ENCODE data around the gene CLCNKA.
"Not testable (repeated sequence)": the region's sequence is repeated elsewhere in the genome, so short reads cannot be mapped to it uniquely, and the experiment has no call there.

Gene CLCNKA

GRCh38 chr1:16017461-16018303, 4.2 kb upstream of the CLCNKA start, which contains the start of gene HSPB7:
TSS of gene HSPB7 (minus strand) at chr1:16018043. CDS start at chr1:16017963, 80 bp downstream.
- ChIA-PET CTCF (interaction anchor here (0.6 to 3.2 kb wide), 4 partner anchors 10 to 24 kb away, joined by 3 to 12 read pairs (median 4); no protein-coding TSS in a partner anchor), POLR2A (interaction anchor here (0.7 kb wide), 1 partner anchor 200 kb away, joined by 3 read pairs; no protein-coding TSS in a partner anchor)
- Histone ChIP-seq H3K9me3 (ENCODE audit: control extremely low read depth in 1 of 5, control insufficient read depth in 4 of 5, insufficient read depth in 2 of 5, low read depth in 1 of 5, low read length in 4 of 5) (no peaks in the 10 kb centered on the region), H3K4me3 (ENCODE audit: control insufficient read depth in 1 of 7, extremely low read depth in 1 of 7, insufficient read depth in 4 of 7, low read depth in 2 of 7, low read length in 6 of 7) (no peak within 1 kb of the TSS), H3K27me3 (replicated peaks in 2 of 5; ENCODE audit: control insufficient read depth in 4 of 5, insufficient read depth in 5 of 5, low read length in 4 of 5) (peaks cover 0 to 5% (median 2%) of the 10 kb centered on the region in 5 experiments), H3K36me3 (ENCODE audit: control insufficient read depth in 4 of 4, insufficient read depth in 4 of 4, low read length in 3 of 4) (no peaks in the 10 kb centered on the region), H3K4me1 (ENCODE audit: control extremely low read depth in 1 of 4, control insufficient read depth in 4 of 4, insufficient read depth in 4 of 4, low read length in 3 of 4) (peaks cover 0 to 18% (median 11%) of the 10 kb centered on the region in 4 experiments), H3K27ac (ENCODE audit: insufficient read depth in 1 of 2, low read depth in 1 of 2, low read length in 2 of 2, poor library complexity in 1 of 2, severe bottlenecking in 2 of 2) (no peak within 1 kb of the TSS)
- peak in 2 of 3 donors; percentile 13 to 17 for DNase-seq
- WGBS (ENCODE audit: insufficient coverage) = 91% methylated on average over 34 of the region's 37 CpGs

DNA sequence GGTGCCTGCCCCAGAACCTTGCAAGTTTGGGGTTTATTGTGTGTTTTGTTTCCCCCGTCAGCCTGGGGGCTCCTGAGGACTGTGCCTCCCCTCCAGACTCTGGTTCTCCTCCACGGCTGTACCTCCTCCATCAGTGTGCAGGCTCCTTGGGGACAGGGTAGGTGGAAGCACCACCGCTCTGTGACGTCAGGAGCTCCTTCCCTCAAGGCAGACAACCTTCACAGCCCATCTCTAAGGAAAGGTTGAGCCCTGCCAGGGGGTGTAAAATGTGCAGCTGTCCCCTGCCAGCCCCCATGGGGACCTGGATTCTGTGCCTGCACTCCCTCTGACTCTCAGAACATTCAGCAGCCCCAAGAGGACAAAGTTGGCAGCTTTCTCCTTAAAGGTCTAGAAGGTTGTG, 3.5 kb upstream of the CLCNKA start:
- POLR2A ChIA-PET = no interaction called here
- DNase-seq = no peak
- WGBS (ENCODE audit: insufficient coverage) = 86% methylated on average over 3 of the region's 4 CpGs

GRCh38 chr1:16018749-16019643, 2.8 kb upstream of the CLCNKA start:
- Histone ChIP-seq H3K4me1 (ENCODE audit: control extremely low read depth in 1 of 4, control insufficient read depth in 4 of 4, insufficient read depth in 4 of 4, low read length in 3 of 4) (peaks cover 0 to 8% (median 2%) of the 10 kb centered on the region in 4 experiments), H3K9me3 (ENCODE audit: control extremely low read depth in 1 of 5, control insufficient read depth in 4 of 5, insufficient read depth in 2 of 5, low read depth in 1 of 5, low read length in 4 of 5) (no peaks in the 10 kb centered on the region), H3K27ac (ENCODE audit: insufficient read depth in 1 of 2, low read depth in 1 of 2, low read length in 2 of 2, poor library complexity in 1 of 2, severe bottlenecking in 2 of 2) (no peak overlapping the region), H3K36me3 (ENCODE audit: control insufficient read depth in 4 of 4, insufficient read depth in 4 of 4, low read length in 3 of 4) (no peaks in the 10 kb centered on the region), H3K4me3 (ENCODE audit: control insufficient read depth in 1 of 7, extremely low read depth in 1 of 7, insufficient read depth in 4 of 7, low read depth in 2 of 7, low read length in 6 of 7) (no peak overlapping the region), H3K27me3 (replicated peaks in 2 of 5; ENCODE audit: control insufficient read depth in 4 of 5, insufficient read depth in 5 of 5, low read length in 4 of 5) (peaks cover 0 to 5% (median 0%) of the 10 kb centered on the region in 5 experiments)
- POLR2A ChIA-PET = no interaction called here
- WGBS (ENCODE audit: insufficient coverage) = 89% methylated on average over 23 of the region's 23 CpGs
- CTCF ChIA-PET = interaction anchor here (1.1 to 3.2 kb wide), 5 partner anchors 10 to 38 kb away, joined by 3 to 12 read pairs (median 5); no protein-coding TSS in a partner anchor
- DNase-seq = no peak

More for the DNA sequence above, 3.5 kb upstream of the CLCNKA start:
- no peak overlapping the region for H3K4me3 ChIP-seq (ENCODE audit: control insufficient read depth in 1 of 7, extremely low read depth in 1 of 7, insufficient read depth in 4 of 7, low read depth in 2 of 7, low read length in 6 of 7)
- CTCF ChIA-PET = interaction anchor here (0.6 to 3.2 kb wide), 6 partner anchors 9 to 38 kb away, joined by 3 to 12 read pairs (median 4); no protein-coding TSS in a partner anchor
- no peak overlapping the region for H3K27ac ChIP-seq (ENCODE audit: insufficient read depth in 1 of 2, low read depth in 1 of 2, low read length in 2 of 2, poor library complexity in 1 of 2, severe bottlenecking in 2 of 2)
- no peaks in the 10 kb centered on the region for H3K36me3 ChIP-seq (ENCODE audit: control insufficient read depth in 4 of 4, insufficient read depth in 4 of 4, low read length in 3 of 4)
- H3K27me3 ChIP-seq (replicated peaks in 2 of 5; ENCODE audit: control insufficient read depth in 4 of 5, insufficient read depth in 5 of 5, low read length in 4 of 5) = peaks cover 0 to 5% (median 2%) of the 10 kb centered on the region in 5 experiments
- peaks cover 0 to 15% (median 7%) of the 10 kb centered on the region in 4 experiments for H3K4me1 ChIP-seq (ENCODE audit: control extremely low read depth in 1 of 4, control insufficient read depth in 4 of 4, insufficient read depth in 4 of 4, low read length in 3 of 4)
- H3K9me3 ChIP-seq (ENCODE audit: control extremely low read depth in 1 of 5, control insufficient read depth in 4 of 5, insufficient read depth in 2 of 5, low read depth in 1 of 5, low read length in 4 of 5) = no peaks in the 10 kb centered on the region

DNA sequence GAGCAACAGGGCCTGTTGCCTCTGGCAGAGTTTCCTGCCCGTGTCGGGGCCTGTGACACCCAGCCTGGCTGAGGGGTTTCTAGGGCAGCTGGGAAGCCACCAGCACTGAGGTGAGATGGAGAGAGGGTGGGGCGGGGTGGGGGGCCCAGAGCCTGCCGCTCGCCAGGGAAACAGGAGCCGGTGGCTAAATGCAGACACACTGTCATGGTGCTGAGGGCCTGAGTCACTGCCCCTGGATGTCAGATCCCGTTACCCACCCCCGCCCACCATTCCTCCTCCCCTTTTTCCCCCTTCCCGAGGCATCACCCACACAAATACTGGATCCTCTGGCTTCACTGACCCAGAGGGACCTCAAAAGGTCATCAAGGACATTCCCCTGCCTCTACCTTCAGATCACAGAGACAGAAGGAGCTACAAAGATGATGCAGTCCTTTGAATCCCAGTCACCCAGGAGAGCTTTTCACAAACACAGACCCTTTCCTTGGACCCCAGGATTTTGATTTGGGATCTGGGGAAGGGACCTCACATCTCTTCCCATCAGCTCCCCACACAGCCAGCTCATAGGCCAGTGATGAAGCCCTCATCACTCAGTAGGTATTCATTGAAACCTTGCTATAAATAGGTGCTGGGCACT, 2.1 kb upstream of the CLCNKA start:
- ChIA-PET CTCF (interaction anchor here (1.1 to 3.2 kb wide), 3 partner anchors 12 to 37 kb away, joined by 4 to 12 read pairs (median 6); no protein-coding TSS in a partner anchor), POLR2A (no interaction called here)
- Histone ChIP-seq H3K27ac (ENCODE audit: insufficient read depth in 1 of 2, low read depth in 1 of 2, low read length in 2 of 2, poor library complexity in 1 of 2, severe bottlenecking in 2 of 2) (no peak overlapping the region), H3K36me3 (ENCODE audit: control insufficient read depth in 4 of 4, insufficient read depth in 4 of 4, low read length in 3 of 4) (no peaks in the 10 kb centered on the region), H3K4me1 (ENCODE audit: control extremely low read depth in 1 of 4, control insufficient read depth in 4 of 4, insufficient read depth in 4 of 4, low read length in 3 of 4) (peaks cover 0 to 5% (median 2%) of the 10 kb centered on the region in 4 experiments), H3K27me3 (replicated peaks in 2 of 5; ENCODE audit: control insufficient read depth in 4 of 5, insufficient read depth in 5 of 5, low read length in 4 of 5) (peaks cover 0 to 5% (median 0%) of the 10 kb centered on the region in 5 experiments), H3K9me3 (ENCODE audit: control extremely low read depth in 1 of 5, control insufficient read depth in 4 of 5, insufficient read depth in 2 of 5, low read depth in 1 of 5, low read length in 4 of 5) (no peaks in the 10 kb centered on the region), H3K4me3 (ENCODE audit: control insufficient read depth in 1 of 7, extremely low read depth in 1 of 7, insufficient read depth in 4 of 7, low read depth in 2 of 7, low read length in 6 of 7) (no peak overlapping the region)
- 67% methylated on average over 3 of the region's 9 CpGs for WGBS (ENCODE audit: insufficient coverage)
- peak in 2 of 3 donors; percentile 36 to 46 for DNase-seq

DNA sequence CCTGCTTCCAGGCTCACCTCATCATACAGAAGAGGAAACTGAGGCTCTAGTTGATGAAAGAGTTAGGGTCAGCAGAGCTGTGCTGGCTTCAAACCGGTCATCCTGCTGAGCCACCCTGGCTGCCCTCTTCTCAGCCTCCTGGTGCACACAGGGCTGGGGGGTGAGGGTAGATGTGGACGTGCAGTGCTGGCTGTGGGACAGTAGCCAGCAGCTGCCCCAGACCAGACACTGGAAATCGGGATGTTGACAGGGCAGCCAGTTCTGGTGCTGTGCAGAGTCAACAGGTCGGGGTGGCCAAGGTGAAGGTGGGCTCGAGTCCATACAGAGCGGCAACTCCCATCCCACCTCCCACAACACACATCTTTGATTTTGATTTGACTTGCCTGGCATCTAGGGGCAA, 1.5 kb upstream of the CLCNKA start:
- no peak for DNase-seq
- no peak overlapping the region for H3K27ac ChIP-seq (ENCODE audit: insufficient read depth in 1 of 2, low read depth in 1 of 2, low read length in 2 of 2, poor library complexity in 1 of 2, severe bottlenecking in 2 of 2)
- ChIA-PET POLR2A (no interaction called here), CTCF (interaction anchor here (3.2 kb wide), 1 partner anchor 12 kb away, joined by 12 read pairs; no protein-coding TSS in a partner anchor)
- H3K27me3 ChIP-seq (replicated peaks in 2 of 5; ENCODE audit: control insufficient read depth in 4 of 5, insufficient read depth in 5 of 5, low read length in 4 of 5) = peaks cover 0 to 5% (median 0%) of the 10 kb centered on the region in 5 experiments
- WGBS (ENCODE audit: insufficient coverage) = 80% methylated on average over 1 of the region's 6 CpGs
- no peaks in the 10 kb centered on the region for H3K4me1 ChIP-seq (ENCODE audit: control extremely low read depth in 1 of 4, control insufficient read depth in 4 of 4, insufficient read depth in 4 of 4, low read length in 3 of 4)
- no peaks in the 10 kb centered on the region for H3K9me3 ChIP-seq (ENCODE audit: control extremely low read depth in 1 of 5, control insufficient read depth in 4 of 5, insufficient read depth in 2 of 5, low read depth in 1 of 5, low read length in 4 of 5)
- no peaks in the 10 kb centered on the region for H3K36me3 ChIP-seq (ENCODE audit: control insufficient read depth in 4 of 4, insufficient read depth in 4 of 4, low read length in 3 of 4)
- H3K4me3 ChIP-seq (ENCODE audit: control insufficient read depth in 1 of 7, extremely low read depth in 1 of 7, insufficient read depth in 4 of 7, low read depth in 2 of 7, low read length in 6 of 7) = no peak overlapping the region

DNA sequence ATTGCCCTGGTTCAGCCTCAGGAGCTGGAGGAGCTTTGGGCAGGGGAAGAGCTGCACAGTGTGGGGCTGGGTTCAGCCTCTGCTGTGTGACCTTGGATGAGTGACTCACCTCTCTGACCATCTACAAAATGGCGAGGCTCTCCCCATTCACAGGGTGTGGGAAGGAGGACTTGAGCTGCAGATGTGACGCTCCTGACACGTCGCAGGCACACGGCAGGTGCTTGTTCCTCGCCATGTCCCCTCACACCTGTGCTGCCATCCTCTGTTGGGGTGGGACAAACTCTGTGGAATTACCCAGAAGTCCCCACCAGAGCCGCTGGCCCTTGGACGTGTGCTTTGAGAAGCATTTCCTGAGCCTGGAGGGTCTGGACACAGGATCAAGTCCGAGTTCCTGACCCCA, 958 bp upstream of the CLCNKA start:
- H3K9me3 ChIP-seq (ENCODE audit: control extremely low read depth in 1 of 5, control insufficient read depth in 4 of 5, insufficient read depth in 2 of 5, low read depth in 1 of 5, low read length in 4 of 5); H3K27me3 ChIP-seq (replicated peaks in 2 of 5; ENCODE audit: control insufficient read depth in 4 of 5, insufficient read depth in 5 of 5, low read length in 4 of 5); POLR2A ChIA-PET; H3K27ac ChIP-seq (ENCODE audit: insufficient read depth in 1 of 2, low read depth in 1 of 2, low read length in 2 of 2, poor library complexity in 1 of 2, severe bottlenecking in 2 of 2); H3K36me3 ChIP-seq (ENCODE audit: control insufficient read depth in 4 of 4, insufficient read depth in 4 of 4, low read length in 3 of 4); H3K4me1 ChIP-seq (ENCODE audit: control extremely low read depth in 1 of 4, control insufficient read depth in 4 of 4, insufficient read depth in 4 of 4, low read length in 3 of 4); H3K4me3 ChIP-seq (ENCODE audit: control insufficient read depth in 1 of 7, extremely low read depth in 1 of 7, insufficient read depth in 4 of 7, low read depth in 2 of 7, low read length in 6 of 7); DNase-seq: not testable (repeated sequence)
- WGBS (ENCODE audit: insufficient coverage) = 100% methylated on average over 5 of the region's 9 CpGs
- CTCF ChIA-PET = interaction anchor here (3.2 kb wide), 1 partner anchor 13 kb away, joined by 12 read pairs; no protein-coding TSS in a partner anchor
